Mononuclear cell (primary cell): Measurements from ENCODE around the gene EWSR1. TPM values are rescaled to one million over a fixed set of nuclear protein-coding genes. Genes with fewer than 3 reads are reported as not detected.

Source experiments
- total RNA-seq: library from RNA; depleted of rRNA; stranded (reverse); fragments of >200 nt; gene quantifications from one replicate; pipeline ENCODE4 v1.2.3, GENCODE V29; 2012

Gene EWSR1
- total RNA-seq, 1 donor: 204 TPM

Other genes with a start within 250 kb of the EWSR1 start
- not detected for gene C22orf31, start 206.4 kb upstream of the EWSR1 start, total RNA-seq
- gene KREMEN1, start 195.2 kb upstream of the EWSR1 start, total RNA-seq: 0.42 TPM
- gene EMID1, start 62.4 kb upstream of the EWSR1 start, total RNA-seq: 0.21 TPM
- gene RHBDD3, start 287 bp upstream of the EWSR1 start, total RNA-seq: 8.1 TPM
- gene GAS2L1, start 38.4 kb downstream of the EWSR1 start, total RNA-seq: 7.9 TPM
- gene RASL10A, start 47.4 kb downstream of the EWSR1 start, total RNA-seq: 0.21 TPM
- 40.5 TPM for gene AP1B1, start 120.3 kb downstream of the EWSR1 start, total RNA-seq
- not detected for gene RFPL1, start 170.3 kb downstream of the EWSR1 start, total RNA-seq
- 0.10 TPM for gene NEFH, start 211.9 kb downstream of the EWSR1 start, total RNA-seq